ENCODE data around the gene KCTD21.

Gene KCTD21

DNA sequence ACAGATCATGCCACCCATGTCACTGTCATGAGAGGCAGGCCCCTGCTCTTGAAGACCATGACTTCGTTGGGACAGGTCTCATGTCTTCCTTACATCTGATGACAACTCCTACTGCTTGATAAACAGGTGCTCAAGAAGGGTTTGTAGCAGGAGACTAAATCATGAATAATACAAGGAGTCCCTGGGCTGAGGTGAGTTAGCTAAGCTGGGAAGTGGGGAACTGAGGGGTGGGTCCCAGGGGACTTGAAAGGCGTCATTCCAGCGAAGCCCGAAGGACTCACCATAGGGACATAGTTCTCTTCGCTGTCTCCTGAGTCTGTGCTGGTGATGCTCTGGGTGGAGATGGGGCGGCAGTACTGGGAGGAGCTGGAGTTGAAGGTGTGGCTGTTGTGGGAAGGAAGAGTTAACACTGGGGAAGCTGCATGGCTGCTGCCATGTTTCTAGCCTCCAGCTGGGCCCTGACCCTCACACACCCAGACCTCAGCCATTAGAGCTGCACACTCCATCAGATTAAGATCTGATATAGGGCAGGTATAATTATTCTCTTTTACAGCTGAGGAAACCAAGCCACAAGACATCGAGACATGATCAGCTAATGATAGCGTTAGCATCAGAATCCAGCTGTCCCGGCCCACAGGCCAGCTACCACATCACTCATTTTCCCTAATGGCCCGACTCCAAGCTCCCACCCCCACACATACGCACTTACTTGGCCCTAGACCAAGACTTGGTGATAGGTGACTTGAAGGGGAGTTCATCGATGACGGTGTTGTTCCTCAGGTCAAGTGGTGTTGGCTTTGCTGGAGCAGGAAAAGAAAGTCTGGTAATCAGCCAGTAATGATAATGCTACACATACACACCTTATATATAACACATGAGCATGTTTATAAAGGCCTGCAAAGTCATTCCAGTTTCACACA lies 33.2 kb upstream of the KCTD21 start:
- Histone ChIP-seq H3K36me3 (replicated peaks; ENCODE audit: insufficient read depth, low read length) (no peaks in the 10 kb centered on the region), H3K27ac (ENCODE audit: low read length) (no peak overlapping the region)
- TF ChIP-seq, protein P1, sequence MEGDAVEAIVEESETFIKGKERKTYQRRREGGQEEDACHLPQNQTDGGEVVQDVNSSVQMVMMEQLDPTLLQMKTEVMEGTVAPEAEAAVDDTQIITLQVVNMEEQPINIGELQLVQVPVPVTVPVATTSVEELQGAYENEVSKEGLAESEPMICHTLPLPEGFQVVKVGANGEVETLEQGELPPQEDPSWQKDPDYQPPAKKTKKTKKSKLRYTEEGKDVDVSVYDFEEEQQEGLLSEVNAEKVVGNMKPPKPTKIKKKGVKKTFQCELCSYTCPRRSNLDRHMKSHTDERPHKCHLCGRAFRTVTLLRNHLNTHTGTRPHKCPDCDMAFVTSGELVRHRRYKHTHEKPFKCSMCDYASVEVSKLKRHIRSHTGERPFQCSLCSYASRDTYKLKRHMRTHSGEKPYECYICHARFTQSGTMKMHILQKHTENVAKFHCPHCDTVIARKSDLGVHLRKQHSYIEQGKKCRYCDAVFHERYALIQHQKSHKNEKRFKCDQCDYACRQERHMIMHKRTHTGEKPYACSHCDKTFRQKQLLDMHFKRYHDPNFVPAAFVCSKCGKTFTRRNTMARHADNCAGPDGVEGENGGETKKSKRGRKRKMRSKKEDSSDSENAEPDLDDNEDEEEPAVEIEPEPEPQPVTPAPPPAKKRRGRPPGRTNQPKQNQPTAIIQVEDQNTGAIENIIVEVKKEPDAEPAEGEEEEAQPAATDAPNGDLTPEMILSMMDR (IDR thresholded peaks at IDR 0.05; ENCODE audit: low read length) = no peak
- TF ChIP-seq EZH2phosphoT487 (IDR thresholded peaks at IDR 0.05; ENCODE audit: low read length) = no peak
- TF ChIP-seq EZH2 (optimal IDR thresholded peaks at IDR 0.05; ENCODE audit: low read depth, low read length) = no peak

DNA sequence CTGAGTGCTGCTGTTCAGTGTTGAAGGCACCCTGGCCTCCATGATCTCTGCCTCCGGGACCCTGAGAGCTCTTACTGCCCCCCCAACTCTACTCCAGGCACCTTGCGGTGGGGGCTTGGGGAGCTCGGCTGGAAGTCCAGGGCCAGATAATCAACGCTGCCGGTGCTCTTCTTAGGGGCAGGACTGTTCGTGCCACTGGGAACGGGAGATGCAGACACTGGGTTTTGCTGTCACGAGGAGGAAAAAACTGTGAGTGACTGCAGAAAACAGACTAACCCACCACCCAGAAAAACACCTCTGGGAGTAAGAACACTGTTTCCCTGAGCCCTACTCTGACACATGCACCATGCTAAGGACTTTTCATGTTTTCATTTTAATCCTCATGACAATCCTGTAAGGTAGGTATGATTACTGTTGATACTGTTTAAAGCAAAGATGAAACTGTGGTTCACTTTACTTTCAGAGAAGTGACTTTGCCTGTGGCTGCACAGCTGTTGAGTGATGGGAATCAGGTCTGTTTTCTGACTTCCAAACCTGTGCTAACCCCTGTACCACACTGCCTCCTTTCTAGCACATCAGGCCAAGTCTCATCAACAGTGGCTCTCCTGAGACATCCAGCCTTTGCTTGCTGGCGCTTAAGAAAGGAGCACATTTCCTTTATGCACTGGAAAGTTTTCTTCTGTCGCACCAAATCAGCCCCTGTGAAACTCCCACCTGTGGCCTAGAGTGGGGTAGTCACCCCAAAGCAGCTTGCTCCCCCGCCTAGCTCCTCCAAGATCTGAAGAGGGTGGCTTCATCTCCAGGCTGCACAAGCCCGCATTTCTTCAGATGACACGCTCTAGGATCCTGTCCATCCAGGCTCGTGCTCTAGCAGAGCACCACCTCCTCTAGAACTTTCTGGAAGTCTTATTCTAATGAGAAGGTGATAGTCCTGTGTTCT lies 32.1 kb upstream of the KCTD21 start:
- Histone ChIP-seq H3K27ac (ENCODE audit: low read length) (no peak overlapping the region), H3K36me3 (replicated peaks; ENCODE audit: insufficient read depth, low read length) (no peaks in the 10 kb centered on the region), H3K9me2 (replicated peaks; ENCODE audit: insufficient read depth, low read length) (no peaks in the 10 kb centered on the region), H3K9me3 (replicated peaks; ENCODE audit: insufficient read depth, low read length) (no peaks in the 10 kb centered on the region), H3F3A (ENCODE audit: insufficient read depth, low read length) (no peaks in the 10 kb centered on the region), H3K79me2 (ENCODE audit: low read length) (no peaks in the 10 kb centered on the region), H3K4me3 (ENCODE audit: low read length) (no peak overlapping the region), H3K4me2 (ENCODE audit: low read depth, low read length) (no peak overlapping the region), H3K4me1 (ENCODE audit: low read length) (no peaks in the 10 kb centered on the region), H3K27me3 (replicated peaks; ENCODE audit: insufficient read depth, low read length) (no peaks in the 10 kb centered on the region), H2AFZ (ENCODE audit: low read length) (no peak overlapping the region), H3K9ac (ENCODE audit: low read length) (no peak overlapping the region), H4K20me1 (ENCODE audit: insufficient read depth, low read length) (no peaks in the 10 kb centered on the region)
- DNase-seq = no peak
- TF ChIP-seq EZH2 (optimal IDR thresholded peaks at IDR 0.05; ENCODE audit: low read depth, low read length) = no peak
- TF ChIP-seq, protein P1 (IDR thresholded peaks at IDR 0.05; ENCODE audit: low read length) = no peak
- TF ChIP-seq EZH2phosphoT487 (IDR thresholded peaks at IDR 0.05; ENCODE audit: low read length) = no peak

More for the DNA sequence above, 33.2 kb upstream of the KCTD21 start:
- no peaks in the 10 kb centered on the region for H4K20me1 ChIP-seq (ENCODE audit: insufficient read depth, low read length)
- no peak overlapping the region for H3K4me3 ChIP-seq (ENCODE audit: low read length)
- H3K27me3 ChIP-seq (replicated peaks; ENCODE audit: insufficient read depth, low read length) = no peaks in the 10 kb centered on the region
- H3K9me3 ChIP-seq (replicated peaks; ENCODE audit: insufficient read depth, low read length) = no peaks in the 10 kb centered on the region
- DNase-seq = no peak
- H2AFZ ChIP-seq (ENCODE audit: low read length) = no peak overlapping the region
- no peaks in the 10 kb centered on the region for H3K79me2 ChIP-seq (ENCODE audit: low read length)
- H3K9ac ChIP-seq (ENCODE audit: low read length) = no peak overlapping the region
- no peaks in the 10 kb centered on the region for H3K9me2 ChIP-seq (replicated peaks; ENCODE audit: insufficient read depth, low read length)
- no peaks in the 10 kb centered on the region for H3F3A ChIP-seq (ENCODE audit: insufficient read depth, low read length)
- H3K4me1 ChIP-seq (ENCODE audit: low read length) = no peaks in the 10 kb centered on the region
- no peak overlapping the region for H3K4me2 ChIP-seq (ENCODE audit: low read depth, low read length)

DNA sequence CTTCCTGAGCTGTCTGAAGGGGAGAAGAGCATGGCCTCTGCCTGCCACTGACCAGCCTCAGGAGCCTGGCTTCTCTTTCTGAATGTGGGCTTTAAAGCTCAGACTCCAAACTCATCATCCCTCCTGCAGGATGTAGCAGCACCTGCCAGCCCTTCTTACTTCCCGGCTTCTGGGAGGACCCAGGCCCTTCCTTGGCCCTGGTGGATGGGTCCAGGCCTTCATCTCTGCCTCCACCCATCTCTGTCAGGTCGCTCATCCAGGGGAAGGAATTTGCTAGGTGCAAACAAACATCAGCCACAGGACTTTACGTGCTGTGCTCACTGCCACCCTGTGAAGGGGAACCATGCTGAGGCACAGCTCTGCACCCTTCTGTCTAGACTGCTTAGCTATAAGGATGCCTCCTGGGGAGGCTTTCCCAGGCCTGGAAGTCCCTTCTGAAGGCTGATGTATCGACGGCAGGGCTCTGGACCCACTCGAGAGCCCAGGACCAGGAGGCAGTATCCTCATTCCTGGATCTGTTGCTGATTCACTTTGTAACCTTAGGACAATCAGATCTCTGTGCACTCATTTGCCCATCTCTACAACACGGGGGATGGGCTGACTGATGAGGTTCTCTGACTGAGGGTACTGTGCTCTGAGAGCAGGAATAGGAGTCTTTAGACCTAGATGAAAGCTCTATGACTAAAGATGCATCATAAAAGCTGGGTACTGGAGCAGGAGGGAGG lies 31.2 kb upstream of the KCTD21 start:
- Histone ChIP-seq H3K4me2 (ENCODE audit: low read depth, low read length) (no peak overlapping the region), H3F3A (ENCODE audit: insufficient read depth, low read length) (no peaks in the 10 kb centered on the region), H3K9me3 (replicated peaks; ENCODE audit: insufficient read depth, low read length) (no peaks in the 10 kb centered on the region), H3K79me2 (ENCODE audit: low read length) (no peaks in the 10 kb centered on the region), H3K36me3 (replicated peaks; ENCODE audit: insufficient read depth, low read length) (no peaks in the 10 kb centered on the region), H4K20me1 (ENCODE audit: insufficient read depth, low read length) (no peaks in the 10 kb centered on the region), H3K9ac (ENCODE audit: low read length) (no peak overlapping the region), H3K9me2 (replicated peaks; ENCODE audit: insufficient read depth, low read length) (no peaks in the 10 kb centered on the region), H3K4me1 (ENCODE audit: low read length) (no peaks in the 10 kb centered on the region), H3K4me3 (ENCODE audit: low read length) (no peak overlapping the region), H3K27ac (ENCODE audit: low read length) (no peak overlapping the region), H2AFZ (ENCODE audit: low read length) (no peak overlapping the region), H3K27me3 (replicated peaks; ENCODE audit: insufficient read depth, low read length) (no peaks in the 10 kb centered on the region)
- DNase-seq = no peak
- TF ChIP-seq, protein P1 (IDR thresholded peaks at IDR 0.05; ENCODE audit: low read length) = no peak
- no peak for TF ChIP-seq EZH2phosphoT487 (IDR thresholded peaks at IDR 0.05; ENCODE audit: low read length)
- TF ChIP-seq EZH2 (optimal IDR thresholded peaks at IDR 0.05; ENCODE audit: low read depth, low read length) = no peak
